Measurements from ENCODE around the gene DYSF.
A peak's percentile ranks its signal among the peaks of the same experiment; 100 is the strongest.

The DYSF gene

DNA sequence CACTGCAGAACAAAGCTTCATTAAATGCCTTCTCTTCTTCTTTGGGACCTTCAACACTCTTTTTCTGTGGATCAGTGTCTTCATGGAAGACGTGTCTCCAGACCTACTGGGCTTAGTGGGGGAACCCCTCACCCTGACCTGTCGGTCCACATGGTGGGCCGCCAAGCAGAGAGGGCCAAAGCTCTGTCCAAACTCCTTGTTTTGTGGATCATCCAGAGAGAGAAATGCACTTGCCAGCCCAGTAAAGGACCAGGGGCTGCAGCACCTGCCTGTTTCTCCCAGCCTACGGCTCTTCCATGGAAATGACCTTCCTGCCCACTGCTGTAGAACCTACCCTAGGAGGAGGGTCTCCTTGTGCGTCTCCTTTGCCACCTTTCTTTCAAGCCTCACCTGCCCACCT is 25.9 kb downstream of the DYSF start:
- Histone ChIP-seq H3K9me3 (no peaks in the 10 kb centered on the region), H3K4me1 (ENCODE audit: control insufficient read depth in 1 of 2, insufficient read depth in 1 of 2, low read depth in 1 of 2, low read length in 1 of 2) (peaks cover 67 to 69% of the 10 kb centered on the region in 2 experiments), H3K36me3 (peaks cover 63% of the 10 kb centered on the region), H3K4me3 (ENCODE audit: low read depth in 1 of 2, low read length in 1 of 2) (no peak overlapping the region), H3K27me3 (no peaks in the 10 kb centered on the region), H3K27ac (peak overlapping the region; percentile 95)
- TF ChIP-seq, protein P1, sequence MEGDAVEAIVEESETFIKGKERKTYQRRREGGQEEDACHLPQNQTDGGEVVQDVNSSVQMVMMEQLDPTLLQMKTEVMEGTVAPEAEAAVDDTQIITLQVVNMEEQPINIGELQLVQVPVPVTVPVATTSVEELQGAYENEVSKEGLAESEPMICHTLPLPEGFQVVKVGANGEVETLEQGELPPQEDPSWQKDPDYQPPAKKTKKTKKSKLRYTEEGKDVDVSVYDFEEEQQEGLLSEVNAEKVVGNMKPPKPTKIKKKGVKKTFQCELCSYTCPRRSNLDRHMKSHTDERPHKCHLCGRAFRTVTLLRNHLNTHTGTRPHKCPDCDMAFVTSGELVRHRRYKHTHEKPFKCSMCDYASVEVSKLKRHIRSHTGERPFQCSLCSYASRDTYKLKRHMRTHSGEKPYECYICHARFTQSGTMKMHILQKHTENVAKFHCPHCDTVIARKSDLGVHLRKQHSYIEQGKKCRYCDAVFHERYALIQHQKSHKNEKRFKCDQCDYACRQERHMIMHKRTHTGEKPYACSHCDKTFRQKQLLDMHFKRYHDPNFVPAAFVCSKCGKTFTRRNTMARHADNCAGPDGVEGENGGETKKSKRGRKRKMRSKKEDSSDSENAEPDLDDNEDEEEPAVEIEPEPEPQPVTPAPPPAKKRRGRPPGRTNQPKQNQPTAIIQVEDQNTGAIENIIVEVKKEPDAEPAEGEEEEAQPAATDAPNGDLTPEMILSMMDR (IDR thresholded peaks at IDR 0.05) = no peak

DNA sequence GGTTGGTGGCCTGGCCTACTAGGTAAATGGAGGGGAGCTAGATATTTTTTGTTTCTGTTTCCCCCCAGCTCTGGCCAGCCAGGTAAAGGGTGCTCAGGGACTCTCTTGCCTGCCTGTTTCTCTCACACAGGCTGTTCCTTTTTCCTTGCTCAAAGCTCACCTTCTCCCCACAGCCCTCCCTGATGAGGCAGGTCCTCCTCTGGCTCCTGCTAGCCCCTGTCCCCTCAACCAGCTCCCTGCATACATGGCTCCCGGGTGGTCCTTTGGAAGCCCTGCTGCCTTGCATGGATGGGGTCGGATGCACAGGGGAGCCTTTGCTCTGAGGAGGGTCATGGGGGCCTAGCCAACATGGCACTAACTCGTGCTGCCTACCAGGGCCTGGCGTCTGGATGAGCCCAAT is 27.8 kb downstream of the DYSF start:
- Histone ChIP-seq H3K27me3 (no peaks in the 10 kb centered on the region), H3K4me1 (ENCODE audit: control insufficient read depth in 1 of 2, insufficient read depth in 1 of 2, low read depth in 1 of 2, low read length in 1 of 2) (peaks cover 49 to 50% of the 10 kb centered on the region in 2 experiments), H3K9me3 (no peaks in the 10 kb centered on the region), H3K36me3 (peaks cover 71% of the 10 kb centered on the region), H3K27ac (peak overlapping the region; percentile 95), H3K4me3 (ENCODE audit: low read depth in 1 of 2, low read length in 1 of 2) (no peak overlapping the region)
- TF ChIP-seq, protein P1 (IDR thresholded peaks at IDR 0.05) = no peak

DNA sequence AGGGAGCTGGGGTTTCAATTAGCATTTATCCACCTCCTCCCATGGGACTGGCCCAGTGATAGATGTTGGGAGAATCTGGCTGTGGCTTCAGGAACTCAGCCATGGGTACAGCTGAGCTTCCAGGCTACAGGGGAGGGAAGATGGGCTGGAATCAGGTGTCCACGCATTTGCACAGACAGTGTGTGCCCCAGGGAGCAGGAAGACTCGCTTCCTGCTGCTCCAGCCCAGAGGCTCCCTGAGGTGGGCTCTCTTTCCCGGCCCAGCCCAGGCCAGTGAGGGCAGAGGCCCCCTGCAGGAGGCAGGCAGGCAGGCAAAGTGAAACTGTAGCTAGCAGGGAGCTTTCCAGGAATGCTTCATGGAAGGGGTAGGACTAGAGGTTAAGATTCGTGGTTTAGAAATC is 28.7 kb downstream of the DYSF start:
- no peak overlapping the region for H3K4me3 ChIP-seq (ENCODE audit: low read depth in 1 of 2, low read length in 1 of 2)
- H3K27ac ChIP-seq = peak overlapping the region; percentile 39
- H3K9me3 ChIP-seq = no peaks in the 10 kb centered on the region
- H3K4me1 ChIP-seq (ENCODE audit: control insufficient read depth in 1 of 2, insufficient read depth in 1 of 2, low read depth in 1 of 2, low read length in 1 of 2) = peaks cover 39 to 41% of the 10 kb centered on the region in 2 experiments
- H3K36me3 ChIP-seq = peaks cover 79% of the 10 kb centered on the region
- no peaks in the 10 kb centered on the region for H3K27me3 ChIP-seq
- TF ChIP-seq, protein P1 (IDR thresholded peaks at IDR 0.05) = no peak

DNA sequence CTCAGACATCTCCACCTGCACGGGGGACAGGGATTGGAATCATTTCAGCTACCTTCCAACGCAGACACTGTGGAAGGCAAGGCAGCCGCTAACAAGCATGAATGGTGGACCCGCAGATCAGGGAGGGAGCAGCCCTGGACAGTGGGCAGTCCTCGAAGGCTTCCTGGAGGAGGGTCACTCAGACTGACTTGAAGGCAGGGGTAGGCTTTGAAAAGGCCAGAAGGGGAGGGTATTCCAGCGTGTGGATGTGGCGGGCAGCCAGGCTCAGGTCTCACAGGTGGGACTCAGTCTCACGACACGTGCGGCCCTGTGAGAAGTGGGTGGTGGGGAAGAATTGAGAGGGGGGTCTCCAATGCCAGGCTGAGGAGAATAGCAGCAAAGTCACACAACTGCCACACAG is 29.9 kb downstream of the DYSF start:
- Histone ChIP-seq H3K4me3 (ENCODE audit: low read depth in 1 of 2, low read length in 1 of 2) (no peak overlapping the region), H3K9me3 (no peaks in the 10 kb centered on the region), H3K27ac (peak overlapping the region; percentile 39), H3K36me3 (peaks cover 88% of the 10 kb centered on the region), H3K27me3 (no peaks in the 10 kb centered on the region), H3K4me1 (ENCODE audit: control insufficient read depth in 1 of 2, insufficient read depth in 1 of 2, low read depth in 1 of 2, low read length in 1 of 2) (peaks cover 27 to 29% of the 10 kb centered on the region in 2 experiments)
- TF ChIP-seq, protein P1 (IDR thresholded peaks at IDR 0.05) = no peak

DNA sequence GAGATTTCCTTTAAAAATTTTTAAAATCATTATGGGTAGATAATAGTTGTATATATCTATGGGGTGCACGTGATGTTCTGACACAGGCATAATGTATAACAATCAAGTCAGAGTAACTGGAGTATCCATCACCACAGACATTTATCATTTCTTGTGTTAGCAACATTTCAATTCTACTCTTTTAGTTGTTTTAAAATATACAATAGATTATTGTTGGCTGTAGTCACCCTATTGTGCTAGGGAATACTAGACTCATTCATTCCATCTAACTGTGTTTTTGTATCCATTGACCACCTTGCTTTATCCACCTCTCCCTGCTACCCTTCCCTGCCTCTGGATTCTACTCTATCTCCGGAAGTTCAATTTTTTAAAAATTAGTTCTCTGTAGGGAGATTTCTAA is 31.0 kb downstream of the DYSF start:
- Histone ChIP-seq H3K36me3 (peaks cover 97% of the 10 kb centered on the region), H3K4me3 (ENCODE audit: low read depth in 1 of 2, low read length in 1 of 2) (no peak overlapping the region), H3K4me1 (ENCODE audit: control insufficient read depth in 1 of 2, insufficient read depth in 1 of 2, low read depth in 1 of 2, low read length in 1 of 2) (peaks cover 20 to 21% of the 10 kb centered on the region in 2 experiments), H3K27ac (peak overlapping the region; percentile 13), H3K27me3 (no peaks in the 10 kb centered on the region), H3K9me3 (no peaks in the 10 kb centered on the region)
- TF ChIP-seq, protein P1 (IDR thresholded peaks at IDR 0.05) = no peak
